HG03439 (cell line): ENCODE measurements around the gene RNF26.

Source experiments
- ATAC-seq: cut with Tn5 transposase; IDR thresholded peaks from one replicate; pipeline ENCODE4 v1.9.1; 2021; ENCODE audit warnings: mild to moderate bottlenecking, moderate library complexity; ENCODE audit not compliant: unreplicated experiment

RNF26 gene

GRCh38 chr11:119335091-119335654, 846 bp downstream of the RNF26 start:
- no peak for ATAC-seq

GRCh38 chr11:119335655-119336543, 1.6 kb downstream of the RNF26 start:
- no peak for ATAC-seq

GRCh38 chr11:119336744-119337469, 2.6 kb downstream of the RNF26 start:
- ATAC-seq, result no peak

GRCh38 chr11:119337581-119338317, 3.4 kb downstream of the RNF26 start:
- ATAC-seq, result no peak

GRCh38 chr11:119338318-119338890, 4.1 kb downstream of the RNF26 start:
- no peak for ATAC-seq

- no peak for ATAC-seq
Observed at GRCh38 chr11:119338965-119339588, 4.8 kb downstream of the RNF26 start.

- ATAC-seq, result no peak
Observed at GRCh38 chr11:119339589-119340334, 5.4 kb downstream of the RNF26 start.

- no peak for ATAC-seq
Observed at GRCh38 chr11:119340335-119341221, 6.3 kb downstream of the RNF26 start, which contains the start of gene C1QTNF5. Gene C1QTNF5 (minus strand): TSS chr11:119340883. CDS start chr11:119340397, 486 bp downstream.

GRCh38 chr11:119341222-119342022, 7.1 kb downstream of the RNF26 start:
- ATAC-seq, result no peak

GRCh38 chr11:119342023-119342300, 7.6 kb downstream of the RNF26 start:
- ATAC-seq, result no peak

- ATAC-seq, result no peak
Observed at GRCh38 chr11:119342362-119343130, 8.2 kb downstream of the RNF26 start.

- ATAC-seq, result no peak
Observed at GRCh38 chr11:119343726-119344125, 9.4 kb downstream of the RNF26 start.

- ATAC-seq, result no peak
Observed at GRCh38 chr11:119344291-119345010, 10.1 kb downstream of the RNF26 start.

GRCh38 chr11:119345685-119346084, 11.4 kb downstream of the RNF26 start:
- ATAC-seq, result no peak

GRCh38 chr11:119346605-119347004, 12.3 kb downstream of the RNF26 start, which contains the start of gene MFRP:
Gene MFRP (minus strand): TSS chr11:119346705. CDS start chr11:119346513, 192 bp downstream.
- no peak for ATAC-seq

- no peak for ATAC-seq
Observed at GRCh38 chr11:119347242-119347641, 12.9 kb downstream of the RNF26 start.
